B cell (primary cell): ENCODE measurements around the gene CASKIN1.

Experiments
- EZH2 ChIP-seq: IDR thresholded peaks from 2 replicates; pipeline ENCODE4 v1.6.1; 2012; ENCODE audit warnings: borderline replicate concordance, low read depth, mild to moderate bottlenecking, moderate library complexity, low read length; ENCODE audit not compliant: insufficient read depth, poor library complexity, severe bottlenecking
- TF ChIP-seq, protein P1 (sequence below): fragments of 200-600 bp; IDR thresholded peaks from one replicate; pipeline ENCODE4 v1.8.0; 2022; ENCODE audit warnings: antibody characterized with exemption, mild to moderate bottlenecking

DNA sequence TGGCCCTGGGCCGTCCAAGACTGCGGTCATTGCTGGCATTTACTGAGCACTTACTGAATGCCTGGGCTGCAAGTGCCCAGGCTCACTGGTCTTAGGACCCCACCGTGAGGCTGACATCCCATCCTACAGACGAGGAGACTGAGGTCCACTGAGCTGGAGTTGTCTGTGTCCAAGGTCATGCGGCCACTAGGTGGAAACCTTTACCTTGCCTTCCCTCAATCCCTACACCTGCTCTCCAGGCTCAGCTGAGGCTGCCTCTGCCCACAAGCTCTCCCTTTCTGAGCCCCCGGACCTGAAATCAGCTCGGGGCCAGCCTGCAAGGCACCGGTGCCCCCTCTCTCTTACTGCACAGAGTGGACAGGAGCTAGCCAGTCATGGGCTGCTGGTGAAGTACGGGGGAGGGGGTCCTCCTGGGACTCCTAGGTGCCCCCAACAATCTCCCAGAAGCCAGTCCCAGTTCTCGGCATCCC lies 1.5 kb downstream of the CASKIN1 start:
- no peak for TF ChIP-seq EZH2
- TF ChIP-seq, protein P1, sequence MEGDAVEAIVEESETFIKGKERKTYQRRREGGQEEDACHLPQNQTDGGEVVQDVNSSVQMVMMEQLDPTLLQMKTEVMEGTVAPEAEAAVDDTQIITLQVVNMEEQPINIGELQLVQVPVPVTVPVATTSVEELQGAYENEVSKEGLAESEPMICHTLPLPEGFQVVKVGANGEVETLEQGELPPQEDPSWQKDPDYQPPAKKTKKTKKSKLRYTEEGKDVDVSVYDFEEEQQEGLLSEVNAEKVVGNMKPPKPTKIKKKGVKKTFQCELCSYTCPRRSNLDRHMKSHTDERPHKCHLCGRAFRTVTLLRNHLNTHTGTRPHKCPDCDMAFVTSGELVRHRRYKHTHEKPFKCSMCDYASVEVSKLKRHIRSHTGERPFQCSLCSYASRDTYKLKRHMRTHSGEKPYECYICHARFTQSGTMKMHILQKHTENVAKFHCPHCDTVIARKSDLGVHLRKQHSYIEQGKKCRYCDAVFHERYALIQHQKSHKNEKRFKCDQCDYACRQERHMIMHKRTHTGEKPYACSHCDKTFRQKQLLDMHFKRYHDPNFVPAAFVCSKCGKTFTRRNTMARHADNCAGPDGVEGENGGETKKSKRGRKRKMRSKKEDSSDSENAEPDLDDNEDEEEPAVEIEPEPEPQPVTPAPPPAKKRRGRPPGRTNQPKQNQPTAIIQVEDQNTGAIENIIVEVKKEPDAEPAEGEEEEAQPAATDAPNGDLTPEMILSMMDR, result peak; percentile 47
